Measurements from ENCODE around the gene TMEM218.

GRCh38 chr11:125093502-125093901 is 17.9 kb downstream of the TMEM218 start:
- TF ChIP-seq CTCF (IDR thresholded peaks at IDR 0.05) (no peak), POLR2A (IDR thresholded peaks at IDR 0.05) (no peak)

Measured in thyroid gland (tissue), 4 donors.